Gastroesophageal sphincter (tissue), 4 donors: ENCODE measurements around the gene KAT8. TPM values are rescaled to one million over a fixed set of nuclear protein-coding genes. Genes with fewer than 3 reads are reported as not detected.

Experiments used
- ATAC-seq: fragments of 150-250 bp; one replicate; pipeline ENCODE4 v1.9.1; 2016; ENCODE audit warnings: mild to moderate bottlenecking, moderate library complexity
- H3K27ac ChIP-seq, 4 donors: fragments of 200-600 bp; sonication (generic) in 3 of 4; 1 replicate in 3 of 4; 2 replicates in 1 of 4; pipeline ENCODE4 v1.5.1; 2016 to 2019
- H3K27me3 ChIP-seq: fragments of 200-600 bp; sonication (generic); one replicate; pipeline ENCODE4 v1.5.1; 2019
- H3K36me3 ChIP-seq, 2 donors: fragments of 200-600 bp; sonication (generic); one replicate each; pipeline ENCODE4 v1.5.1; 2019; ENCODE audit warnings: control low read depth in 1 of 2
- H3K4me1 ChIP-seq, 3 donors: fragments of 200-600 bp; sonication (generic); 1 replicate in 2 of 3; 2 replicates in 1 of 3; pipeline ENCODE4 v1.5.1; 2016 to 2019; ENCODE audit warnings: control low read depth in 2 of 3
- H3K4me3 ChIP-seq, 2 donors: fragments of 200-600 bp; sonication (generic); one replicate each; pipeline ENCODE4 v1.5.1; 2019; ENCODE audit warnings: mild to moderate bottlenecking in 1 of 2, moderate library complexity in 1 of 2
- H3K9me3 ChIP-seq, 3 donors: fragments of 200-600 bp; sonication (generic); one replicate each; pipeline ENCODE4 v1.5.1; 2017 to 2019; ENCODE audit warnings: control low read depth in 2 of 3
- EP300 ChIP-seq: sonication (generic); formaldehyde crosslinking; IDR thresholded peaks from one replicate; pipeline ENCODE4 v1.6.1; 2017; ENCODE audit warnings: antibody characterized with exemption, mild to moderate bottlenecking
- POLR2A ChIP-seq, 2 donors: fragments of 450-650 bp; IDR thresholded peaks; one replicate each; pipeline ENCODE4 v1.6.1; 2017; ENCODE audit warnings: antibody characterized with exemption in 2 of 2, mild to moderate bottlenecking in 2 of 2, moderate library complexity in 1 of 2
- POLR2AphosphoS5 ChIP-seq: sonication (generic); formaldehyde crosslinking; IDR thresholded peaks from one replicate; pipeline ENCODE4 v1.6.1; 2017; ENCODE audit warnings: antibody characterized with exemption
- WGBS, 2 donors: methylation state at CpG; one replicate each; pipeline ENCODE4 v1.1.5; 2018; ENCODE audit warnings: low coverage in 1 of 2; 5-methylcytosine and 5-hydroxymethylcytosine counted together
- total RNA-seq, 4 donors: library from RNA; depleted of rRNA; stranded (reverse); fragments of >200 nt; gene quantifications; one replicate each; pipeline ENCODE4 v1.1.0, GENCODE V29; 2016
- TF ChIP-seq, protein P1 (sequence below), 4 experiments: fragments of 200-600 bp in 2 of 4; fragments of 450-650 bp in 2 of 4; sonication (generic) in 1 of 4; IDR thresholded peaks; one replicate each; pipeline ENCODE4 v1.5.1; 2017 to 2019; ENCODE audit warnings: antibody characterized with exemption in 4 of 4, mild to moderate bottlenecking in 2 of 4, moderate library complexity in 2 of 4

KAT8 gene
- total RNA-seq, 4 donors from 2014 or later = 65.6 to 81.4 (median 72.3) TPM

DNA sequence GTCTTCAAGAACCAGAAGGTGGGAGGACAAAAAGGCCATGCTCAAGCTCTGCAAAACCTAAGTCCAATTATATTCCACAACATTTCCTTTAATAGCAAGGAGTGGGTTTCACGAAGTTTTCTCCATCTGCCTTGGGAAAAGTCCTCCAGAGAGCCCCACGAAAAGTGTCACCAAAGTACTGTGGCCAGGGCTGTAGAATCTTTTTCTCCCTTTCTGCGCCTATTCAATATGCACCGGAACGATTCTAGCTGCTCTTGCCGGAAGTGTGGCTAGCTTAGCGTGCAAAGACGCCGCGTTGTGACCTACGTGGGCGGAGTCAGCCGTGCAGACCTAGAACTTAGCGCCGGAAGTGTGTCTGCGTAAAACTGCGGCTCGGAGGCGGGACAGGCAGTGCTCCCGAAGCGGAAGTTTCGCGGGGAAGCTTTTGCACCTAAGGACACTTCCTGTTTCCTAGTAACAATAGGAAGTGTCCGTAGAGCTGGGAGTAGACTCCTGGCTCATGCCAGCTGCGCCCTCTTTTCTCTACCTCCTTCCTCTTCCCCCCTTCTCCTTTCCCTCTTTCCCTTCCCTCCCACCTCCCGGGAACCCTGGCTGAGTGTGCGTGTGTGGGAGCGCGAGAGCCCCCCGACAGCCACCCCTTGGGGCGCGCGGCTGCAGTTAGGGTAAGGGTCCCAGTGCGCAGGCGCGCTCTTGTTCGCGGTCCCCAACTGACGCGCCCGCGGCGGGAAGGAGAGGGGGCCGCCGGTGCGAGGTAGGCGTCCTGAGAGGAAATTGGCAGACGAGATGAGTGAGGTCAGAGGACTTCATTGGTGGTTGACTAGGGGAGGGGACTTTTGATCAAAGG lies 43.3 kb upstream of the KAT8 start, which contains the start of the genes ZNF646 and ZNF668:
Gene ZNF646 (plus strand): TSS at position 453 of the 844 bp plus-strand sequence. CDS start 1,903 bp downstream, outside the sequence.
Gene ZNF668 (minus strand): TSS at position 271 of the 844 bp plus-strand sequence. CDS start 9,781 bp downstream, outside the sequence.
- H3K9me3 ChIP-seq = no peaks in the 10 kb centered on the region
- peak; percentile 93 for ATAC-seq
- H3K27ac ChIP-seq = peak within 1 kb of the TSS; percentile 95 to 98 (median 96)
- no peaks in the 10 kb centered on the region for H3K27me3 ChIP-seq
- H3K36me3 ChIP-seq = peaks cover 0 to 33% of the 10 kb centered on the region in 2 donors
- H3K4me3 ChIP-seq = peak within 1 kb of the TSS; percentile 78 to 89
- peaks cover 5 to 39% (median 17%) of the 10 kb centered on the region in 3 donors for H3K4me1 ChIP-seq
- TF ChIP-seq, protein P1, sequence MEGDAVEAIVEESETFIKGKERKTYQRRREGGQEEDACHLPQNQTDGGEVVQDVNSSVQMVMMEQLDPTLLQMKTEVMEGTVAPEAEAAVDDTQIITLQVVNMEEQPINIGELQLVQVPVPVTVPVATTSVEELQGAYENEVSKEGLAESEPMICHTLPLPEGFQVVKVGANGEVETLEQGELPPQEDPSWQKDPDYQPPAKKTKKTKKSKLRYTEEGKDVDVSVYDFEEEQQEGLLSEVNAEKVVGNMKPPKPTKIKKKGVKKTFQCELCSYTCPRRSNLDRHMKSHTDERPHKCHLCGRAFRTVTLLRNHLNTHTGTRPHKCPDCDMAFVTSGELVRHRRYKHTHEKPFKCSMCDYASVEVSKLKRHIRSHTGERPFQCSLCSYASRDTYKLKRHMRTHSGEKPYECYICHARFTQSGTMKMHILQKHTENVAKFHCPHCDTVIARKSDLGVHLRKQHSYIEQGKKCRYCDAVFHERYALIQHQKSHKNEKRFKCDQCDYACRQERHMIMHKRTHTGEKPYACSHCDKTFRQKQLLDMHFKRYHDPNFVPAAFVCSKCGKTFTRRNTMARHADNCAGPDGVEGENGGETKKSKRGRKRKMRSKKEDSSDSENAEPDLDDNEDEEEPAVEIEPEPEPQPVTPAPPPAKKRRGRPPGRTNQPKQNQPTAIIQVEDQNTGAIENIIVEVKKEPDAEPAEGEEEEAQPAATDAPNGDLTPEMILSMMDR (IDR thresholded peaks at IDR 0.05) = peak in 1 of 4 experiments; percentile 18
- no peak for TF ChIP-seq EP300
- peak; percentile 89 for TF ChIP-seq POLR2AphosphoS5
- TF ChIP-seq POLR2A (IDR thresholded peaks at IDR 0.05) = peak; percentile 71 to 76
- 0 to 2% methylated on average over 13 to 15 of the region's 48 CpGs for WGBS, 2 donors

DNA sequence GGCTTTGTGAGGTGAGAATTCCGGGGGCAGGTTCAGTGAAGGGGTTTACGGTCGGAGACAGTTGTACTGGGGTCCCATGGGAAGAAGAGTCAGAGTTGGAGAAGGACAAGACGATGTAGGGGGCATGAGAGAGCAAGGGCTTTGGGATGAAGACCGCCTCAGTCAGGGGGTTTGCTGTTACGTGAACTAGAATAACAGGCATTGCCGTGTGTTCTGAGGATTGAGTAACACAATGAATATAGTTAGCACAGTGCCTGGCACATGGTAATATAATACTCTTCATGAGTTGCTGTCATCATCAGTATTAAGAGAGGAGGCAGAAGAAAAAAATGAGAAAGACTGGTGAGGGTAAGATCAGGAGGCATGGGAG lies 42.7 kb upstream of the KAT8 start:
- no peak for ATAC-seq
- no peaks in the 10 kb centered on the region for H3K27me3 ChIP-seq
- TF ChIP-seq POLR2AphosphoS5 (no peak), POLR2A (IDR thresholded peaks at IDR 0.05) (no peak), EP300 (no peak)
- TF ChIP-seq, protein P1 (IDR thresholded peaks at IDR 0.05) = no peak
- WGBS, 2 donors = 0 to 1% methylated on average over 5 to 7 of the region's 7 CpGs
- peak overlapping the region; percentile 78 to 89 for H3K4me3 ChIP-seq
- H3K4me1 ChIP-seq = peaks cover 5 to 39% (median 17%) of the 10 kb centered on the region in 3 donors
- H3K27ac ChIP-seq = peak overlapping the region; percentile 95 to 98 (median 96)
- H3K9me3 ChIP-seq = no peaks in the 10 kb centered on the region
- H3K36me3 ChIP-seq = peaks cover 0 to 39% of the 10 kb centered on the region in 2 donors

DNA sequence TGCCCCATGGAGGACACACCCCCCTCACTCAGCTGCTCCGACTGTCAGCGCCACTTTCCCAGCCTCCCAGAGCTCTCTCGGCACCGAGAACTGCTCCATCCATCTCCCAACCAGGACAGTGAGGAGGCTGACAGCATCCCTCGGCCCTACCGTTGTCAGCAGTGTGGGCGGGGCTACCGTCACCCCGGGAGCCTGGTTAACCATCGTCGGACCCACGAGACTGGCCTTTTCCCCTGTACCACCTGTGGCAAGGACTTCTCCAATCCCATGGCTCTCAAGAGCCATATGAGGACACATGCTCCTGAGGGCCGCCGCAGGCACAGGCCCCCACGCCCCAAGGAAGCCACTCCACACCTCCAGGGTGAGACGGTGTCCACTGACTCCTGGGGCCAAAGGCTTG lies 41.1 kb upstream of the KAT8 start:
- Histone ChIP-seq H3K27ac (no peak overlapping the region), H3K9me3 (no peaks in the 10 kb centered on the region), H3K36me3 (peaks cover 0 to 54% of the 10 kb centered on the region in 2 donors), H3K4me3 (no peak overlapping the region), H3K4me1 (peaks cover 5 to 40% (median 17%) of the 10 kb centered on the region in 3 donors), H3K27me3 (no peaks in the 10 kb centered on the region)
- ATAC-seq = no peak
- WGBS, 2 donors = no CpG with 5 or more reads among the region's 16 CpGs
- no peak for TF ChIP-seq POLR2AphosphoS5
- TF ChIP-seq, protein P1 (IDR thresholded peaks at IDR 0.05) = no peak
- TF ChIP-seq POLR2A (IDR thresholded peaks at IDR 0.05) = no peak
- TF ChIP-seq EP300 = no peak

DNA sequence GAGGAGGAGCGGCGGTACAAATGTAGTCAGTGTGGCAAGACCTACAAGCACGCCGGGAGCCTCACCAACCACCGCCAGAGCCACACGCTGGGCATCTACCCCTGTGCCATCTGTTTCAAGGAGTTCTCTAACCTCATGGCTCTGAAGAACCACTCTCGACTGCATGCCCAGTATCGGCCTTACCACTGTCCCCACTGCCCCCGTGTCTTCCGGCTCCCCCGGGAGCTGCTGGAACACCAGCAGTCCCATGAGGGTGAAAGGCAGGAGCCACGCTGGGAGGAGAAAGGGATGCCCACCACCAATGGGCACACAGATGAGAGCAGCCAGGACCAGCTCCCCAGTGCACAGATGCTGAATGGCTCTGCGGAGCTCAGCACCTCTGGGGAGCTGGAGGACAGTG lies 40.4 kb upstream of the KAT8 start:
- no peak overlapping the region for H3K4me3 ChIP-seq
- 98% methylated on average over 7 of the region's 13 CpGs; no CpG with 5 or more reads in 1 of the 2 donors for WGBS, 2 donors
- H3K27me3 ChIP-seq = no peaks in the 10 kb centered on the region
- peaks cover 0 to 61% of the 10 kb centered on the region in 2 donors for H3K36me3 ChIP-seq
- H3K9me3 ChIP-seq = no peaks in the 10 kb centered on the region
- no peak overlapping the region for H3K27ac ChIP-seq
- no peak for ATAC-seq
- peaks cover 5 to 40% (median 16%) of the 10 kb centered on the region in 3 donors for H3K4me1 ChIP-seq
- no peak for TF ChIP-seq EP300
- no peak for TF ChIP-seq POLR2A (IDR thresholded peaks at IDR 0.05)
- no peak for TF ChIP-seq POLR2AphosphoS5
- TF ChIP-seq, protein P1 (IDR thresholded peaks at IDR 0.05) = no peak
